ENCODE data around the gene OR11A1.

Gene OR11A1

GRCh38 chr6:29494131-29494530, 37.3 kb upstream of the OR11A1 start:
- H3K27me3 ChIP-seq (ENCODE audit: low read depth, low read length), result no peaks in the 10 kb centered on the region
- no peaks in the 10 kb centered on the region for H3K36me3 ChIP-seq (ENCODE audit: control insufficient read depth in 1 of 2, insufficient read depth in 2 of 2, low read length in 2 of 2)
- H3K4me3 ChIP-seq (ENCODE audit: low read depth in 1 of 2, low read length in 2 of 2), result no peak overlapping the region
- no peaks in the 10 kb centered on the region for H3K4me1 ChIP-seq (ENCODE audit: control insufficient read depth in 1 of 2, insufficient read depth in 2 of 2, low read length in 2 of 2)
- H3K27ac ChIP-seq (ENCODE audit: low read length), result no peak overlapping the region
- H3K9me3 ChIP-seq (ENCODE audit: control insufficient read depth in 1 of 2, low read length in 2 of 2), result no peaks in the 10 kb centered on the region

GRCh38 chr6:29493261-29493660, 36.4 kb upstream of the OR11A1 start:
- H3K4me1 ChIP-seq (ENCODE audit: control insufficient read depth in 1 of 2, insufficient read depth in 2 of 2, low read length in 2 of 2), result no peaks in the 10 kb centered on the region
- H3K9me3 ChIP-seq (ENCODE audit: control insufficient read depth in 1 of 2, low read length in 2 of 2), result no peaks in the 10 kb centered on the region
- H3K27me3 ChIP-seq (ENCODE audit: low read depth, low read length), result no peaks in the 10 kb centered on the region
- H3K36me3 ChIP-seq (ENCODE audit: control insufficient read depth in 1 of 2, insufficient read depth in 2 of 2, low read length in 2 of 2), result no peaks in the 10 kb centered on the region
- no peak overlapping the region for H3K27ac ChIP-seq (ENCODE audit: low read length)
- H3K4me3 ChIP-seq (ENCODE audit: low read depth in 1 of 2, low read length in 2 of 2), result no peak overlapping the region

GRCh38 chr6:29491574-29491973, 34.7 kb upstream of the OR11A1 start:
- Histone ChIP-seq H3K36me3 (ENCODE audit: control insufficient read depth in 1 of 2, insufficient read depth in 2 of 2, low read length in 2 of 2) (no peaks in the 10 kb centered on the region), H3K27me3 (ENCODE audit: low read depth, low read length) (no peaks in the 10 kb centered on the region), H3K9me3 (ENCODE audit: control insufficient read depth in 1 of 2, low read length in 2 of 2) (no peaks in the 10 kb centered on the region), H3K27ac (ENCODE audit: low read length) (no peak overlapping the region), H3K4me1 (ENCODE audit: control insufficient read depth in 1 of 2, insufficient read depth in 2 of 2, low read length in 2 of 2) (no peaks in the 10 kb centered on the region), H3K4me3 (ENCODE audit: low read depth in 1 of 2, low read length in 2 of 2) (no peak overlapping the region)

GRCh38 chr6:29490552-29490951, 33.7 kb upstream of the OR11A1 start:
- Histone ChIP-seq H3K27me3 (ENCODE audit: low read depth, low read length) (no peaks in the 10 kb centered on the region), H3K4me1 (ENCODE audit: control insufficient read depth in 1 of 2, insufficient read depth in 2 of 2, low read length in 2 of 2) (no peaks in the 10 kb centered on the region), H3K27ac (ENCODE audit: low read length) (no peak overlapping the region), H3K36me3 (ENCODE audit: control insufficient read depth in 1 of 2, insufficient read depth in 2 of 2, low read length in 2 of 2) (no peaks in the 10 kb centered on the region), H3K4me3 (ENCODE audit: low read depth in 1 of 2, low read length in 2 of 2) (no peak overlapping the region), H3K9me3 (ENCODE audit: control insufficient read depth in 1 of 2, low read length in 2 of 2) (no peaks in the 10 kb centered on the region)

DNA sequence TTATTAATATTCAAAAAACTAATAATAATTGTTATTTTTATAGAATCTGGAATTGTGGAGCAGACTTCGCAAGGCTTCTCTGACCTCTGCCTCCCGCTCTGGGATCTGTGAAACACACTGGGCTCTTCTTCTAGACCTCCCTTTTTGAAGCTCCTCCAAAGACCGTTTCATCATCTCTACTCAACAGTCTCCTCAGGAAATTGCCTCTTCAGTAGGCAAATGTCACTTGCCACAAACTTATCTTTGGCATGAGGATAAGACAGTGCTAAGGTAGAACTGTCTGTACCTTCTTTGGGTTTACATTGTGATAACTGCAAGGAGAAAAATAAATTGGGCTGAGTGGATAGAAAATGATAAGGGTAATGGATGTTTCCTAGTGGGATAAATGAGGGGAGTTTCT, 33.2 kb upstream of the OR11A1 start:
- Histone ChIP-seq H3K4me3 (ENCODE audit: low read depth in 1 of 2, low read length in 2 of 2) (no peak overlapping the region), H3K27ac (ENCODE audit: low read length) (no peak overlapping the region), H3K27me3 (ENCODE audit: low read depth, low read length) (no peaks in the 10 kb centered on the region), H3K36me3 (ENCODE audit: control insufficient read depth in 1 of 2, insufficient read depth in 2 of 2, low read length in 2 of 2) (no peaks in the 10 kb centered on the region), H3K4me1 (ENCODE audit: control insufficient read depth in 1 of 2, insufficient read depth in 2 of 2, low read length in 2 of 2) (no peaks in the 10 kb centered on the region), H3K9me3 (ENCODE audit: control insufficient read depth in 1 of 2, low read length in 2 of 2) (no peaks in the 10 kb centered on the region)

GRCh38 chr6:29489286-29489685, 32.4 kb upstream of the OR11A1 start:
- H3K4me3 ChIP-seq (ENCODE audit: low read depth in 1 of 2, low read length in 2 of 2), result no peak overlapping the region
- no peaks in the 10 kb centered on the region for H3K4me1 ChIP-seq (ENCODE audit: control insufficient read depth in 1 of 2, insufficient read depth in 2 of 2, low read length in 2 of 2)
- no peak overlapping the region for H3K27ac ChIP-seq (ENCODE audit: low read length)
- H3K9me3 ChIP-seq (ENCODE audit: control insufficient read depth in 1 of 2, low read length in 2 of 2), result no peaks in the 10 kb centered on the region
- H3K36me3 ChIP-seq (ENCODE audit: control insufficient read depth in 1 of 2, insufficient read depth in 2 of 2, low read length in 2 of 2), result no peaks in the 10 kb centered on the region
- H3K27me3 ChIP-seq (ENCODE audit: low read depth, low read length), result no peaks in the 10 kb centered on the region

DNA sequence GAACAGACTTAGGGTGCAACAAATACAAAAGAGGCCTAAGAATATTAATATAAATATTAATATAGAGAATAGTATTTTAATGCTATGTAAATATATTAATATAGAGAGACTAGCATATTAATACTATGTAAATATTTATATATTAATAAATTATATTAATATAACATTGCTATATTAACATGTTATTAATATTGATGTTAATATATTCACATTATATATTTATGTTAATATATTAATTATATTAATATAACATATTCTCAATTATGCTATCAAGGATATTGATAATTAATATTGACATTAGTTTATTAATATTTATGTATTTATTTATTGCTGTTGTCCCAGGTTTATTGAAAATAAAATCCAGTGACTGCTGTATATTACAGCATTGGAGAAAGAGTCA, 32.0 kb upstream of the OR11A1 start:
- no peak overlapping the region for H3K4me3 ChIP-seq (ENCODE audit: low read depth in 1 of 2, low read length in 2 of 2)
- no peaks in the 10 kb centered on the region for H3K4me1 ChIP-seq (ENCODE audit: control insufficient read depth in 1 of 2, insufficient read depth in 2 of 2, low read length in 2 of 2)
- no peaks in the 10 kb centered on the region for H3K9me3 ChIP-seq (ENCODE audit: control insufficient read depth in 1 of 2, low read length in 2 of 2)
- H3K27ac ChIP-seq (ENCODE audit: low read length), result no peak overlapping the region
- H3K27me3 ChIP-seq (ENCODE audit: low read depth, low read length), result no peaks in the 10 kb centered on the region
- no peaks in the 10 kb centered on the region for H3K36me3 ChIP-seq (ENCODE audit: control insufficient read depth in 1 of 2, insufficient read depth in 2 of 2, low read length in 2 of 2)

GRCh38 chr6:29487660-29488059, 30.8 kb upstream of the OR11A1 start, which contains the start of gene MAS1L:
Gene MAS1L, minus strand, starts transcription at chr6:29487956. Its CDS starts 54 bp downstream, at chr6:29487902.
- Histone ChIP-seq H3K27me3 (ENCODE audit: low read depth, low read length) (no peaks in the 10 kb centered on the region), H3K4me1 (ENCODE audit: control insufficient read depth in 1 of 2, insufficient read depth in 2 of 2, low read length in 2 of 2) (no peaks in the 10 kb centered on the region), H3K27ac (ENCODE audit: low read length) (no peak within 1 kb of the TSS), H3K4me3 (ENCODE audit: low read depth in 1 of 2, low read length in 2 of 2) (no peak within 1 kb of the TSS), H3K36me3 (ENCODE audit: control insufficient read depth in 1 of 2, insufficient read depth in 2 of 2, low read length in 2 of 2) (no peaks in the 10 kb centered on the region), H3K9me3 (ENCODE audit: control insufficient read depth in 1 of 2, low read length in 2 of 2) (no peaks in the 10 kb centered on the region)

DNA sequence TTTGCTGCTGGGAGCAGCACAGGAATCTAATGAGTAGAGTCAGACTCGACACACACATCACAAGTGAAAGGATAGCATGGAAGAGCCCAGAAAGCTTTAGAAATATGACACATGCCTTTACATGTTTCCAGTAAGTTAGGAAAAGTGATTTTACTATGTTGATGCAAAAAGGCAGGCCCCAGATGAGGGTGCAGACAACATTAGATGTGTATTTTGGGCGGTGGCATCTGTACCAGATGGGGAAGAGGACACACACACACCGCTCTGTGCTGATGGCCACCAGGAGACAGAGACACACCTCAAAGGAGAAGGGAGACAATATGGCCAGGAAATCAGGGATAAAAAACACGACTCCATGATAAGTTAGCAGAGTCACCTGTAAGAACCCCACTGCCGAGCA, 30.3 kb upstream of the OR11A1 start:
- Histone ChIP-seq H3K4me1 (ENCODE audit: control insufficient read depth in 1 of 2, insufficient read depth in 2 of 2, low read length in 2 of 2) (no peaks in the 10 kb centered on the region), H3K27ac (ENCODE audit: low read length) (no peak overlapping the region), H3K9me3 (ENCODE audit: control insufficient read depth in 1 of 2, low read length in 2 of 2) (no peaks in the 10 kb centered on the region), H3K27me3 (ENCODE audit: low read depth, low read length) (no peaks in the 10 kb centered on the region), H3K36me3 (ENCODE audit: control insufficient read depth in 1 of 2, insufficient read depth in 2 of 2, low read length in 2 of 2) (no peaks in the 10 kb centered on the region), H3K4me3 (ENCODE audit: low read depth in 1 of 2, low read length in 2 of 2) (no peak overlapping the region)

- Histone ChIP-seq H3K9me3 (ENCODE audit: control insufficient read depth in 1 of 2, low read length in 2 of 2) (no peaks in the 10 kb centered on the region), H3K36me3 (ENCODE audit: control insufficient read depth in 1 of 2, insufficient read depth in 2 of 2, low read length in 2 of 2) (no peaks in the 10 kb centered on the region), H3K27ac (ENCODE audit: low read length) (no peak overlapping the region)
Observed at GRCh38 chr6:29486577-29486976, 29.7 kb upstream of the OR11A1 start.

DNA sequence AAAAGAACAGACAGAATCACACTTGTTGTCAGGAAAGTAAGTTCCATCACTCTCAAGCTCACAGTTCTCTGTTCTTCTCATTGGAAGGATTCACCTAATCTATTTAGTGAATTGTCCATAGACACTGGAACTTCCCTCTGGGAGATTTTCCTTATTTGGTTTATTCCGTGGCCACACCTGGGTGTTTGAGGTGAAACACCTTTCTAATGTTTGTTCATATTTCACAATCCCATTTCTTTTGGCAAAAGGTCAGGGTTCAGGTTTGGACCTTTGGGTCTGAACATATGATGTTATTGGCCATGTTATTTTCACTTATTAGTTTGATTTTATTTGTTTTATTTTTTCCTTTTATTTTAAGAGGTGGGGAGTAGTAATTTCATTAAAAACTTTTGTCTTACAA, 26.9 kb upstream of the OR11A1 start:
- Histone ChIP-seq H3K4me3 (ENCODE audit: low read depth in 1 of 2, low read length in 2 of 2) (no peak overlapping the region), H3K27ac (ENCODE audit: low read length) (no peak overlapping the region), H3K4me1 (ENCODE audit: control insufficient read depth in 1 of 2, insufficient read depth in 2 of 2, low read length in 2 of 2) (no peaks in the 10 kb centered on the region), H3K27me3 (ENCODE audit: low read depth, low read length) (no peaks in the 10 kb centered on the region), H3K36me3 (ENCODE audit: control insufficient read depth in 1 of 2, insufficient read depth in 2 of 2, low read length in 2 of 2) (no peaks in the 10 kb centered on the region), H3K9me3 (ENCODE audit: control insufficient read depth in 1 of 2, low read length in 2 of 2) (no peaks in the 10 kb centered on the region)

More at GRCh38 chr6:29486577-29486976, 29.7 kb upstream of the OR11A1 start:
- Histone ChIP-seq H3K27me3 (ENCODE audit: low read depth, low read length) (no peaks in the 10 kb centered on the region), H3K4me1 (ENCODE audit: control insufficient read depth in 1 of 2, insufficient read depth in 2 of 2, low read length in 2 of 2) (no peaks in the 10 kb centered on the region), H3K4me3 (ENCODE audit: low read depth in 1 of 2, low read length in 2 of 2) (no peak overlapping the region)

DNA sequence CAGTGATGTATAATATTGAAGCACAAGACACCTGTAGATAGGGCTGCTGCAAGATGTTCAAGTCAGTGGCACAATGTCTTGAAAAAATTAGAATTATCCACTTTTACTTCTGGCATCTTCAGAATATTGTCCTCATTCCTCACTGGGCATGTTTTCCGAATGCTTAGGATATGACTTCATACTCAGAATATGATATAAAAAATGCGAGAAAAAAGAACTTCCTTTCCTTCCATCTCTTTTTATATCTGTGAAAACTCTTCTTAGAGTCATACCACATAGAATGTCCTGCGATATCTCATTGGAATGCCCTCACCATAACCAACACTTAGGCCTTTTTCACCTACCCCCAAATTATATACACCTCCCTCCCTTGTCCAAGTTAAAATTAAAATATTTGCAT, 26.3 kb upstream of the OR11A1 start:
- Histone ChIP-seq H3K4me3 (ENCODE audit: low read depth in 1 of 2, low read length in 2 of 2) (no peak overlapping the region), H3K9me3 (ENCODE audit: control insufficient read depth in 1 of 2, low read length in 2 of 2) (no peaks in the 10 kb centered on the region), H3K4me1 (ENCODE audit: control insufficient read depth in 1 of 2, insufficient read depth in 2 of 2, low read length in 2 of 2) (no peaks in the 10 kb centered on the region), H3K36me3 (ENCODE audit: control insufficient read depth in 1 of 2, insufficient read depth in 2 of 2, low read length in 2 of 2) (no peaks in the 10 kb centered on the region), H3K27me3 (ENCODE audit: low read depth, low read length) (no peaks in the 10 kb centered on the region), H3K27ac (ENCODE audit: low read length) (no peak overlapping the region)

Measured in muscle layer of duodenum (tissue), 2 donors.